Loucy (cell line): Measurements from ENCODE around the gene IL17D.

Source experiments
- H2AFZ ChIP-seq: fragments of 200-600 bp; sonication (generic); 2 replicates; pipeline ENCODE4 v1.6.0; 2016; ENCODE audit warnings: antibody characterized with exemption, mild to moderate bottlenecking, low read length, moderate library complexity
- H3F3A ChIP-seq: fragments of 200-600 bp; 2 replicates; pipeline ENCODE4 v1.6.0; 2016; ENCODE audit warnings: antibody characterized with exemption, low read depth, mild to moderate bottlenecking
- H3K27me3 ChIP-seq: fragments of 200-600 bp; sonication (generic); 2 replicates; pipeline ENCODE4 v1.6.1; 2014; ENCODE audit warnings: low read length, mild to moderate bottlenecking; ENCODE audit not compliant: insufficient read depth, poor library complexity, severe bottlenecking
- H3K36me3 ChIP-seq: fragments of 200-600 bp; sonication (generic); 2 replicates; pipeline ENCODE4 v1.6.1; 2016; ENCODE audit warnings: low read length; ENCODE audit not compliant: insufficient read depth
- H3K4me1 ChIP-seq: fragments of 200-600 bp; sonication (generic); 2 replicates; pipeline ENCODE4 v1.5.1; 2014; ENCODE audit warnings: low read length, mild to moderate bottlenecking; ENCODE audit not compliant: insufficient read depth, poor library complexity, severe bottlenecking
- H3K4me2 ChIP-seq: fragments of 200-600 bp; sonication (generic); 2 replicates; pipeline ENCODE4 v1.6.0; 2014; ENCODE audit warnings: antibody characterized with exemption, low read length, low read depth, mild to moderate bottlenecking; ENCODE audit not compliant: poor library complexity, severe bottlenecking
- H3K4me3 ChIP-seq: fragments of 200-600 bp; sonication (generic); 2 replicates; pipeline ENCODE4 v1.5.1; 2014; ENCODE audit warnings: low read length, mild to moderate bottlenecking, mixed read lengths; ENCODE audit not compliant: poor library complexity, severe bottlenecking
- H3K79me2 ChIP-seq: fragments of 200-600 bp; sonication (generic); 2 replicates; pipeline ENCODE4 v1.6.1; 2014; ENCODE audit warnings: low read length; ENCODE audit not compliant: insufficient read depth
- H3K9ac ChIP-seq: fragments of 200-600 bp; sonication (generic); 2 replicates; pipeline ENCODE4 v1.6.0; 2014; ENCODE audit warnings: mild to moderate bottlenecking, low read depth, low read length, moderate library complexity; ENCODE audit not compliant: poor library complexity, severe bottlenecking
- H3K9me2 ChIP-seq: fragments of 200-600 bp; sonication (generic); replicated peaks from 2 replicates; pipeline ENCODE4 v1.6.1; 2016; ENCODE audit warnings: low read depth, low read length, mixed read lengths
- H3K9me3 ChIP-seq: fragments of 200-600 bp; sonication (generic); 2 replicates; pipeline ENCODE4 v1.6.1; 2014; ENCODE audit warnings: mild to moderate bottlenecking, antibody characterized with exemption, low read length, low read depth; ENCODE audit not compliant: insufficient read depth
- H4K20me1 ChIP-seq: fragments of 200-600 bp; sonication (generic); 2 replicates; pipeline ENCODE4 v1.6.0; 2014; ENCODE audit warnings: antibody characterized with exemption, low read length, mild to moderate bottlenecking; ENCODE audit not compliant: insufficient read depth, poor library complexity, severe bottlenecking
- EZH2phosphoT487 ChIP-seq: fragments of 200-600 bp; IDR thresholded peaks from 2 replicates; pipeline ENCODE4 v1.6.1; 2018; ENCODE audit warnings: antibody characterized with exemption, mild to moderate bottlenecking, moderate library complexity, borderline replicate concordance
- TF ChIP-seq, protein P1 (sequence below): fragments of 200-600 bp; sonication (generic); conservative IDR thresholded peaks from 2 replicates; pipeline ENCODE4 v1.5.1; 2014; ENCODE audit warnings: mild to moderate bottlenecking, antibody characterized with exemption, low read length

IL17D gene

GRCh38 chr13:20686863-20687579 is 16.5 kb upstream of the IL17D start:
- H3K9me2 ChIP-seq: no peaks in the 10 kb centered on the region
- no peaks in the 10 kb centered on the region for H3K27me3 ChIP-seq
- H3K4me2 ChIP-seq: no peak overlapping the region
- no peaks in the 10 kb centered on the region for H3K4me1 ChIP-seq
- H3K36me3 ChIP-seq: no peaks in the 10 kb centered on the region
- no peak overlapping the region for H2AFZ ChIP-seq
- H3K79me2 ChIP-seq: no peaks in the 10 kb centered on the region
- no peak for TF ChIP-seq EZH2phosphoT487
- TF ChIP-seq, protein P1, sequence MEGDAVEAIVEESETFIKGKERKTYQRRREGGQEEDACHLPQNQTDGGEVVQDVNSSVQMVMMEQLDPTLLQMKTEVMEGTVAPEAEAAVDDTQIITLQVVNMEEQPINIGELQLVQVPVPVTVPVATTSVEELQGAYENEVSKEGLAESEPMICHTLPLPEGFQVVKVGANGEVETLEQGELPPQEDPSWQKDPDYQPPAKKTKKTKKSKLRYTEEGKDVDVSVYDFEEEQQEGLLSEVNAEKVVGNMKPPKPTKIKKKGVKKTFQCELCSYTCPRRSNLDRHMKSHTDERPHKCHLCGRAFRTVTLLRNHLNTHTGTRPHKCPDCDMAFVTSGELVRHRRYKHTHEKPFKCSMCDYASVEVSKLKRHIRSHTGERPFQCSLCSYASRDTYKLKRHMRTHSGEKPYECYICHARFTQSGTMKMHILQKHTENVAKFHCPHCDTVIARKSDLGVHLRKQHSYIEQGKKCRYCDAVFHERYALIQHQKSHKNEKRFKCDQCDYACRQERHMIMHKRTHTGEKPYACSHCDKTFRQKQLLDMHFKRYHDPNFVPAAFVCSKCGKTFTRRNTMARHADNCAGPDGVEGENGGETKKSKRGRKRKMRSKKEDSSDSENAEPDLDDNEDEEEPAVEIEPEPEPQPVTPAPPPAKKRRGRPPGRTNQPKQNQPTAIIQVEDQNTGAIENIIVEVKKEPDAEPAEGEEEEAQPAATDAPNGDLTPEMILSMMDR: no peak
- H4K20me1 ChIP-seq: no peaks in the 10 kb centered on the region
- H3K4me3 ChIP-seq: no peak overlapping the region
- H3F3A ChIP-seq: no peaks in the 10 kb centered on the region
- no peaks in the 10 kb centered on the region for H3K9me3 ChIP-seq
- no peak overlapping the region for H3K9ac ChIP-seq

DNA sequence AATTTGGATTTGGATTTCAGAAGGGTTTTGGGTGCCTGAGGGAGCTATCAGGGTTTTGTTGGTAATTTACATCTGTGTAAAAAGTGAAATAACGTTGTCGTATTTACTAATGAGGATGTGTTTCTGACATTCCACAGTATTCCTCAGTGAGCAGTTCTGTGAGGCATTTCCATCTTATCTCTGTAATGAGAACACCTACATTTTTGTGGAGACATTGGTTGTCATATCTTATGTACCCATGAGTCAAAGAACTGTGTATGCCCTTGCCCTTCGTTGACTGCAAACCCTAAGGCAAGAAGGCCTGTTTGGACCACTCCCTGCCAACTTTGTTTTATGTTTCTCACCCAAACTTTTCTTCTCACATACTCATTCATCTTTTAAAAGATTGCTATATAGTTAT is 14.2 kb upstream of the IL17D start:
- Histone ChIP-seq H3K79me2 (no peaks in the 10 kb centered on the region), H2AFZ (no peak overlapping the region), H3K4me3 (no peak overlapping the region), H4K20me1 (no peaks in the 10 kb centered on the region), H3K9ac (no peak overlapping the region), H3F3A (no peaks in the 10 kb centered on the region), H3K36me3 (no peaks in the 10 kb centered on the region), H3K27me3 (no peaks in the 10 kb centered on the region), H3K9me2 (no peaks in the 10 kb centered on the region), H3K4me2 (no peak overlapping the region), H3K4me1 (no peaks in the 10 kb centered on the region), H3K9me3 (no peaks in the 10 kb centered on the region)
- TF ChIP-seq, protein P1: no peak
- TF ChIP-seq EZH2phosphoT487: no peak

GRCh38 chr13:20691616-20692015 is 11.9 kb upstream of the IL17D start:
- H3K9me3 ChIP-seq: no peaks in the 10 kb centered on the region

More at GRCh38 chr13:20691616-20692015, 11.9 kb upstream of the IL17D start:
- Histone ChIP-seq H3K4me1 (no peaks in the 10 kb centered on the region), H3K9me2 (no peaks in the 10 kb centered on the region), H3K79me2 (no peaks in the 10 kb centered on the region), H2AFZ (no peak overlapping the region), H4K20me1 (no peaks in the 10 kb centered on the region), H3K4me2 (no peak overlapping the region), H3K4me3 (no peak overlapping the region), H3F3A (no peaks in the 10 kb centered on the region), H3K27me3 (no peaks in the 10 kb centered on the region), H3K9ac (no peak overlapping the region), H3K36me3 (no peaks in the 10 kb centered on the region)
- TF ChIP-seq, protein P1: no peak
- no peak for TF ChIP-seq EZH2phosphoT487
